ENCODE measurements around the gene AMELX. TPM values are rescaled to one million over a fixed set of nuclear protein-coding genes. Genes with fewer than 3 reads are reported as not detected.

AMELX gene
- total and polyA plus RNA-seq, 4 donors, result not detected

DNA sequence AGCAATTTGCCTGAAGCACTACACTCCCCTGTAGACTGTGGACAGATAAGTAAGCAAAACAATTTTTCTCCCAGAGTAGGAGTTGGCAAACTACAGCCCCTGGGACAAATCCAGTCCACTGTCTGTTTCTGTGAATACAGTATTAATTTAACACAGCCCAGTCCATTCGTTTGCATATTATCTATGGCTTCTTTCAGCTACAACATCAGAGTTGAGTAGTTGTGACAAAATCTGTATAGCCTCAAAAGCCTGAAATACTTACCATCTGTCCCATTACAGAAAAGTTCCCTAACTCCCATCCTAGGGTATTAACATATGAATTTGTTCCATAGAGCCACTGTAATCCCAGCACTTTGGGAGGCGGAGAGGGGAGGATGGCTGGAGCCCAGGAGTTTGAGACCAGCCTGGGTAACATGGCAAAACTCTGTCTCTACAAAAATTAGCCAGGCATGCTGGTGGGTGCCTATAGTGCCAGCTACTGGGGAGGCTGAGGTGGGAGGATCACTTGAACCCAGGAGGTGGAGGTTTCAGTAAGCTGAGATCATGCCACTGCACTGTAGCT lies 53.0 kb downstream of the AMELX start:
- no peak for DNase-seq (ENCODE audit: low spot score)
- TF ChIP-seq, protein P1, sequence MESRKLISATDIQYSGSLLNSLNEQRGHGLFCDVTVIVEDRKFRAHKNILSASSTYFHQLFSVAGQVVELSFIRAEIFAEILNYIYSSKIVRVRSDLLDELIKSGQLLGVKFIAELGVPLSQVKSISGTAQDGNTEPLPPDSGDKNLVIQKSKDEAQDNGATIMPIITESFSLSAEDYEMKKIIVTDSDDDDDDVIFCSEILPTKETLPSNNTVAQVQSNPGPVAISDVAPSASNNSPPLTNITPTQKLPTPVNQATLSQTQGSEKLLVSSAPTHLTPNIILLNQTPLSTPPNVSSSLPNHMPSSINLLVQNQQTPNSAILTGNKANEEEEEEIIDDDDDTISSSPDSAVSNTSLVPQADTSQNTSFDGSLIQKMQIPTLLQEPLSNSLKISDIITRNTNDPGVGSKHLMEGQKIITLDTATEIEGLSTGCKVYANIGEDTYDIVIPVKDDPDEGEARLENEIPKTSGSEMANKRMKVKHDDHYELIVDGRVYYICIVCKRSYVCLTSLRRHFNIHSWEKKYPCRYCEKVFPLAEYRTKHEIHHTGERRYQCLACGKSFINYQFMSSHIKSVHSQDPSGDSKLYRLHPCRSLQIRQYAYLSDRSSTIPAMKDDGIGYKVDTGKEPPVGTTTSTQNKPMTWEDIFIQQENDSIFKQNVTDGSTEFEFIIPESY (IDR thresholded peaks at IDR 0.05), result no peak
- TF ChIP-seq, protein P2, sequence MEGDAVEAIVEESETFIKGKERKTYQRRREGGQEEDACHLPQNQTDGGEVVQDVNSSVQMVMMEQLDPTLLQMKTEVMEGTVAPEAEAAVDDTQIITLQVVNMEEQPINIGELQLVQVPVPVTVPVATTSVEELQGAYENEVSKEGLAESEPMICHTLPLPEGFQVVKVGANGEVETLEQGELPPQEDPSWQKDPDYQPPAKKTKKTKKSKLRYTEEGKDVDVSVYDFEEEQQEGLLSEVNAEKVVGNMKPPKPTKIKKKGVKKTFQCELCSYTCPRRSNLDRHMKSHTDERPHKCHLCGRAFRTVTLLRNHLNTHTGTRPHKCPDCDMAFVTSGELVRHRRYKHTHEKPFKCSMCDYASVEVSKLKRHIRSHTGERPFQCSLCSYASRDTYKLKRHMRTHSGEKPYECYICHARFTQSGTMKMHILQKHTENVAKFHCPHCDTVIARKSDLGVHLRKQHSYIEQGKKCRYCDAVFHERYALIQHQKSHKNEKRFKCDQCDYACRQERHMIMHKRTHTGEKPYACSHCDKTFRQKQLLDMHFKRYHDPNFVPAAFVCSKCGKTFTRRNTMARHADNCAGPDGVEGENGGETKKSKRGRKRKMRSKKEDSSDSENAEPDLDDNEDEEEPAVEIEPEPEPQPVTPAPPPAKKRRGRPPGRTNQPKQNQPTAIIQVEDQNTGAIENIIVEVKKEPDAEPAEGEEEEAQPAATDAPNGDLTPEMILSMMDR (IDR thresholded peaks at IDR 0.05; ENCODE audit: low read depth, low read length, missing input control), result no peak
- TF ChIP-seq SP1 (IDR thresholded peaks at IDR 0.05) (no peak), FOXA2 (IDR thresholded peaks at IDR 0.05) (no peak), EGR1 (IDR thresholded peaks at IDR 0.05; ENCODE audit: low read depth in 2 of 2) (no peak), TAF1 (conservative IDR thresholded peaks at IDR 0.05) (no peak), HNF4A (conservative IDR thresholded peaks at IDR 0.05) (no peak), RXRA (IDR thresholded peaks at IDR 0.05) (no peak), GABPA (IDR thresholded peaks at IDR 0.05 in 1 of 2, conservative IDR thresholded peaks at IDR 0.05 in 1 of 2) (no peak)
- TF ChIP-seq, protein P3, sequence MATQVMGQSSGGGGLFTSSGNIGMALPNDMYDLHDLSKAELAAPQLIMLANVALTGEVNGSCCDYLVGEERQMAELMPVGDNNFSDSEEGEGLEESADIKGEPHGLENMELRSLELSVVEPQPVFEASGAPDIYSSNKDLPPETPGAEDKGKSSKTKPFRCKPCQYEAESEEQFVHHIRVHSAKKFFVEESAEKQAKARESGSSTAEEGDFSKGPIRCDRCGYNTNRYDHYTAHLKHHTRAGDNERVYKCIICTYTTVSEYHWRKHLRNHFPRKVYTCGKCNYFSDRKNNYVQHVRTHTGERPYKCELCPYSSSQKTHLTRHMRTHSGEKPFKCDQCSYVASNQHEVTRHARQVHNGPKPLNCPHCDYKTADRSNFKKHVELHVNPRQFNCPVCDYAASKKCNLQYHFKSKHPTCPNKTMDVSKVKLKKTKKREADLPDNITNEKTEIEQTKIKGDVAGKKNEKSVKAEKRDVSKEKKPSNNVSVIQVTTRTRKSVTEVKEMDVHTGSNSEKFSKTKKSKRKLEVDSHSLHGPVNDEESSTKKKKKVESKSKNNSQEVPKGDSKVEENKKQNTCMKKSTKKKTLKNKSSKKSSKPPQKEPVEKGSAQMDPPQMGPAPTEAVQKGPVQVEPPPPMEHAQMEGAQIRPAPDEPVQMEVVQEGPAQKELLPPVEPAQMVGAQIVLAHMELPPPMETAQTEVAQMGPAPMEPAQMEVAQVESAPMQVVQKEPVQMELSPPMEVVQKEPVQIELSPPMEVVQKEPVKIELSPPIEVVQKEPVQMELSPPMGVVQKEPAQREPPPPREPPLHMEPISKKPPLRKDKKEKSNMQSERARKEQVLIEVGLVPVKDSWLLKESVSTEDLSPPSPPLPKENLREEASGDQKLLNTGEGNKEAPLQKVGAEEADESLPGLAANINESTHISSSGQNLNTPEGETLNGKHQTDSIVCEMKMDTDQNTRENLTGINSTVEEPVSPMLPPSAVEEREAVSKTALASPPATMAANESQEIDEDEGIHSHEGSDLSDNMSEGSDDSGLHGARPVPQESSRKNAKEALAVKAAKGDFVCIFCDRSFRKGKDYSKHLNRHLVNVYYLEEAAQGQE (IDR thresholded peaks at IDR 0.05), result no peak
- TF ChIP-seq, protein P4, sequence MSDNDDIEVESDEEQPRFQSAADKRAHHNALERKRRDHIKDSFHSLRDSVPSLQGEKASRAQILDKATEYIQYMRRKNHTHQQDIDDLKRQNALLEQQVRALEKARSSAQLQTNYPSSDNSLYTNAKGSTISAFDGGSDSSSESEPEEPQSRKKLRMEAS (IDR thresholded peaks at IDR 0.05), result no peak
- Histone ChIP-seq H3K27me3 (ENCODE audit: control insufficient read depth in 4 of 4, insufficient read depth in 4 of 4, low read length in 3 of 4) (no peaks in the 10 kb centered on the region), H3K36me3 (ENCODE audit: control insufficient read depth in 4 of 4, insufficient read depth in 3 of 4, low read depth in 1 of 4, low read length in 3 of 4) (no peaks in the 10 kb centered on the region), H3K4me3 (ENCODE audit: low read depth in 1 of 3, low read length in 3 of 3) (no peak overlapping the region), H3K27ac (ENCODE audit: low read depth in 1 of 2, low read length in 2 of 2) (no peak overlapping the region), H3K4me1 (ENCODE audit: control insufficient read depth in 4 of 4, insufficient read depth in 4 of 4, low read length in 3 of 4) (peaks cover 0 to 7% (median 3%) of the 10 kb centered on the region in 4 donors), H3K9me3 (ENCODE audit: control insufficient read depth in 4 of 4, low read length in 3 of 4) (no peaks in the 10 kb centered on the region), H3K9ac (ENCODE audit: low read depth in 1 of 2, low read length in 2 of 2) (no peak overlapping the region)
- WGBS, result 79% methylated on average over 2 of the region's 2 CpGs

DNA sequence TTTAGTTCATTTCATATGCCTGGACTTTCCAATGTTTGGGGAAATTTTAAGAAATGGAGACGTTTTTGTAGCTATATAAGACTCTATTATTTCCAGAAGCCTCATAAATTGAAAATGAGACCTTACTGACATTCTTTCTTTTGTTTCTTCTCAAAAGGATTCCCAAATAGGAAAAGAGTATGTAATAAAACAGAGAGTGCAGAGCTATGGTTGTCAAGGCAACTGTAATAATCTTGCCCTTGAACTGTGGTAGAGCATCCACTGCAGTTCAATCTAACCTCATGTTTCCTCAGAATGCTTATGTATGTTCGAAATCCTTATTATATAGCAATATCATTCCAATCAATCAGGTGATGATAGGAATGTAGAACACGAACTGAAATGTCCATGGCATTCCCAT lies 54.1 kb downstream of the AMELX start:
- no peaks in the 10 kb centered on the region for H3K27me3 ChIP-seq (ENCODE audit: control insufficient read depth in 4 of 4, insufficient read depth in 4 of 4, low read length in 3 of 4)
- no peak for DNase-seq (ENCODE audit: low spot score)
- TF ChIP-seq RAD21 (IDR thresholded peaks at IDR 0.05), result no peak
- TF ChIP-seq GABPA (IDR thresholded peaks at IDR 0.05 in 1 of 2, conservative IDR thresholded peaks at IDR 0.05 in 1 of 2), result no peak
- TF ChIP-seq, protein P1 (IDR thresholded peaks at IDR 0.05), result no peak
- TF ChIP-seq JUND (IDR thresholded peaks at IDR 0.05), result no peak
- TF ChIP-seq HNF4A (conservative IDR thresholded peaks at IDR 0.05), result no peak
- TF ChIP-seq EGR1 (IDR thresholded peaks at IDR 0.05; ENCODE audit: low read depth in 2 of 2), result no peak
- no peak for TF ChIP-seq SP1 (IDR thresholded peaks at IDR 0.05)
- H3K4me1 ChIP-seq (ENCODE audit: control insufficient read depth in 4 of 4, insufficient read depth in 4 of 4, low read length in 3 of 4), result no peaks in the 10 kb centered on the region
- 81% methylated on average over 3 of the region's 3 CpGs for WGBS
- no peak overlapping the region for H3K27ac ChIP-seq (ENCODE audit: low read depth in 1 of 2, low read length in 2 of 2)
- H3K9ac ChIP-seq (ENCODE audit: low read depth in 1 of 2, low read length in 2 of 2), result no peak overlapping the region
- no peak overlapping the region for H3K4me3 ChIP-seq (ENCODE audit: low read depth in 1 of 3, low read length in 3 of 3)
- H3K9me3 ChIP-seq (ENCODE audit: control insufficient read depth in 4 of 4, low read length in 3 of 4), result no peaks in the 10 kb centered on the region
- no peaks in the 10 kb centered on the region for H3K36me3 ChIP-seq (ENCODE audit: control insufficient read depth in 4 of 4, insufficient read depth in 3 of 4, low read depth in 1 of 4, low read length in 3 of 4)
